Esophagus mucosa (tissue), 1 donor: ENCODE results near the gene F3. TPM values are rescaled to one million over a fixed set of nuclear protein-coding genes. Genes with fewer than 3 reads are reported as not detected.
"Not testable (repeated sequence)": the region's sequence is repeated elsewhere in the genome, so short reads cannot be mapped to it uniquely, and the experiment has no call there.

Experiments used
- ATAC-seq: fragments of 200-7000 bp; cut with Tn5 transposase; one replicate; pipeline ENCODE4 v1.9.1; 2020
- total RNA-seq: library from RNA; stranded (reverse); gene quantifications from one replicate; pipeline ENCODE4 v1.2.4, GENCODE V29; 2023
- donor health status: DM: yes; HTN: yes; CAD: no.

The F3 gene
- 18.4 TPM for total RNA-seq

DNA sequence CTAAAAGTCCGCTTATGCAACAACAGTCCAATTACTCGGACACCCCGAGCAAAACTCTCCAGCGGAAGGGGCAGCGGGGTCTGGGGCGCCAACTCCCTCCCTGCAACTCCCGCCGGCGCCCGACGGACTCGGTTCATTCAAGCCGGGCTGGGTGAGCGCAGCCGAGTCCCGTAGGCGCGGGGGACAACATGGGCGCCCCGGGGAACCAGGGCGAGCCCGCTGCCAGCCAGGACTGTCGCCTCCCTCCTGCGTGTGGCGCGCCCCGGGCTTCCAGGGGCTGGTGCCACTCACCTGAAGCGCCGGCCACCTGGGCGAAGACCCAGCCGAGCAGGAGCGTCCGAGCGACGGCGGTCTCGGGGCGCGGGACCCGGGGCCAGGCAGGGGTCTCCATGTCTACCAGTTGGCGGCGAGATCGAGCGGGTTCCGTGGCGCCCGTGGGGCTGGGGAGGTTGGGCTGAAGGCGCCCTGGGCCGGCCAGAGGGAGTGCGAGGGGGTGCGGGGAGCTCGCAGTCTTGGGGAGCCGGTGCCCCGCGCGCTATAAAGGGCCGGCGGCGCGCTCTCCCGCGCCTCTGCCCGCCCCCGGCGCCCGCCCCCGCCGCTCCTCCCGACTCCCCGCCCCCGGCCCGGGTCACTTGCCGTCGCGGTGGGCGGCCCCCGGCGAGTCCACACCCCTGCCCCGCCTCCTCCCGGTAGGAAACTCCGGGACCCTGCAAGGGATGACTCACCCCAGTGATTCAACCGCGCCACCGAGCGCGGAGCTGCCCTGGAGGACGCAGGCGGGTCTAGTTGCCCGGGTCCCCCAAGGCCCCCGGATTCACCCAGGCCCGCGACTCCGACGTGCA lies at the start of gene F3:
TSS of gene F3 (minus strand) at position 514 of the 842 bp plus-strand sequence. CDS start at position 391, 123 bp downstream.
- peak; percentile 94 for ATAC-seq

DNA sequence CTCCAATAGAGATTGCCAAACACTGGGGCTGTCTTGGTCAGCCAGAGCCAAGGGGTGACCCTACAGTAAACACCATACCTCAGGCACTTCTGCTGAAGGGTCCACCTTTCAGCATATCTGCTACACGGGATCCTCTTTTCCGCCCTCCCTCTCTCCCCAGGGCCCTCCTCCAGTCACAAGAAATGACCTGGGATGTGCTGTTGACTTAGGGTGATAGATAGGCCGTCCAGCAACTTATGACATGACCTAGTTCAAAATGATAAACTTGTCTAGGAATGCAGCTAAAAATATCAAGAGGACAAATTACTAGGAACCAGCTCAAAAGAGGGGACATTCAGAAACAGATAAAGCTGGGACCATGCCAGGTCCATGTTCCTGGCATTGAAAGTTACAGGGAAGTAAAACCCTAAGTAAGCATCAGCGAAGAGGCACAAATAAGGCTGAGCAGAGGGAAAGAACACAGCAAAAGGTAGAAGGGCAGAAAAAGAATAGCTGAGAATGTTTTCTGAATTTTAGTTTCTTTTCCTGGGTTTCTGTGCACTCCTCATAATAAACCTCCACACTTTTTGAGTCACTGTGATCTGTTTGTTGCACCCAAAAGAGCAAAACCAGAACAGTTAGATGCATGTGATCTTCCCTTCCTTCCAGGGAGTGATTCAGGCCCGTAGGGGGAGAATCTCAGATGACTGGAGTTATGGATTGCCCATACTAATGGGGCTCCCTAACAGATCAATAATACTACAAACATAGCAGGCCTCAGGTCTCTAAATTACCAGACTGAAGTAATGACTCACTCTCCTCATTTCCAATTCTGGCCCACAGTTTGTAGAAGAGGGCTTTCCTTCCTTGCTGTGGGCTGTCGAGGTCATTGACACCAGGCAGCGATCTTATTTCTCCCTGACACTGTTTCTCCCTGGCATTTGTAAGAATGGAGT lies 48.9 kb upstream of the F3 start:
- ATAC-seq, result no peak

DNA sequence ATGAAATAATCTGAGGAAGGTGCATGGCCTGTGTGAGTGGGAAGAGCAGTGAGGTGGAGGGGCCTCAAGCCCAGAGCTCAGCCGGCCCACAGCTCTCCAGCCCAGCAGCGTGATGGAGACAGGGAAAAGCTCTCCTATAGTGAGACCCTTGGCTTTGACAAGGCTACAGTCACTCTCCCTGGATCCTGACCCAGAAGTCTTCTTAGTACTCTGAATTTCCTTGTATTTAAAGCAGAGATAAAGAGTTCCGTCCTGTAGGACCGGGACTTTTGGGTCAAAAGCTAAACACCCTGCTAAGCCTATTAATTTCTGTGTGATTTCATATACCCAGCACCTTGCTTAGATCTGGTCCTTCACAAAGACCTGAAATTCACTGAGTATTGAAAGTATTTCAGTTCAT lies 48.2 kb upstream of the F3 start:
- no peak for ATAC-seq

DNA sequence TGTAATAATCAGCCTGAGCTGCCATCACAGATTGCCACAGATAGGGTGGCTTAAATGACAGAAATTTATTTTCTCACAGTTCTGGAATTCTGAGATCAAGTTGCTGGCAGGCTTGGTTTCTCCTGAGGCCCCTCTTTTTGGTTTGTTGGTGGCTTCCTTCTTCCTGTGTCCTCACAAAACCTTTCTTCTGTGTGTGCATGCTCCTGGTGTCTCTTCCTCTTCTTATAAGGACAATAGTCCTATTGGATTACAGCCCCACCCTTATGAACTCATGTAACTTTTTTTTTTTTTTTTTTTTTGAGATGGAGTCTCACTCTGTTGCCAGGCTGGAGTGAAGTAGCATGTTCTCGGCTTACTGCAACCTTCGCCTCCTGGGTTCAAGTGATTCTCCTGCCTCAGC lies 41.0 kb upstream of the F3 start:
- ATAC-seq, result no peak

DNA sequence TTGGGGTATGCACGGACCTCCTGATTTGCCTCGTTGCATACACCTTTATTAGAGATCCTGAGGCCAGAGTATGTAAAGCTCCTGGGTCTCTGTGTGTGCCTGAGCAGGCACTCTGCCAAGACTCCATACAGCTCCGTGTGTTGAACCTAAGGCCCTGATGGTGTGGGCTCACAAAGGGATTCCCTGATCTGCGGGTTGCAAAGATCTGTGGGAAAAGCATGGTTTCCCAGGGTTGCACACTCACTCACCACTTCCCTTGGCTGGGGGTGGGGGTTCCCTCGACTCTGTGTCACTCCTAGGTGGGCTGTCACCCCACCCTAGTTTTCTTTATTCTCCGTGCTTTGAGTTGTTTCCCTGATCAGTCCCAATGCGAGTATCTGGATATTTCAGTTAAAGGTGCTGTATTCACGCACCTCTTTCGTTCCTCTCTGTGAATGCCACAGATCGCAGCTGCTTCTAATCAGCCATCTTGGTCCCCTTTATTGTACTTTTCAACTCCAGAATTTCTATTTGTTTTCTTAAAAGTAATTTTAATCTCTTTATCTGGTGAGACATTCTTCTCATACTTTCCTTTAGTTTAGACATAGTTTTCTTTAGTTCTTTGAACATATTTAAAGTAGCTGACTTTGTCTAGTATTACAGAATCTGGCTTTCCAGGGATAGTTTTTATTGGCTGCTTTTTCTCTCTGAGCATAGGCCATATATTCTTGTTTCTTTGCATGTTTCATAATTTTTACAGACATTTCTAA lies 39.0 kb upstream of the F3 start:
- no peak for ATAC-seq

DNA sequence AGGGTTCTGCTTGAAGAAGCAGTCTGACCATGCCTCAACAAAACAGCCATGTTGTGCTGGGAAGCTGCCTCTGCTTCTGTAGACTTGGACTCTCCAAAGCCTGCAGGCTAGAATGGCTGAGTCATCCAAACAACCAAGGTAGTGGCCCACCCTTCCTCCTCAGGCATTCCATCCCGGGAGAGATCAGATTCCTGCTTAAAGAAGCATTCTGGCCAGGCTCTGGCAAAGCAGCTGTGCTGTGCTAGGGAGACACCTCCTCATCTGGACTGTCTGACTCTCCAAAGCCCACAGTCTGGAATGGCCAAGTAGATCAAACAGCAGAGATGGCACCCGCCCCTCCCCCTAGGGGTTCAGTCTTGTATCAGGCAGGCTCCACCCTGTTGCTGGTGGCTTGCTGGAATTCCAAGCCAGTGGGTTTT lies 38.3 kb upstream of the F3 start:
- peak; percentile 64 for ATAC-seq

DNA sequence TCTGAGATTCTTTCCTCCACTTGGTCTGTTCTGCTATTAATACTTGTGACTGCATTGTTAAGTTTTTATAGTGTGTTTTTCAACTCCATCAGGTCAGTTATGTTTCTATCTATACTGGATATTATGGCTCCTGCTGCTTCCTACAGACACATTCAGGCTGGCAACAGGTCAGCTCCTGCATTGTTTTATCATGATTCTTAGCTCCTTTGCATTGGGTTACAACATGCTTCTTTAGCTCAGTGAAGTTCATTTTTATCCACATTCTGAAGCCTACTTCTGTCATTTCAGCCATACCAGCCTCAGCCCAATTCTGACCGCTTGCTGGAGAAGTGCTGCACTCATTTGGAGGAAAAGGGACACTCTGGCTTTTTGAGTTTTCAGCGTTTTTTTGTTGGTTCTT lies 37.3 kb upstream of the F3 start:
- no peak for ATAC-seq

DNA sequence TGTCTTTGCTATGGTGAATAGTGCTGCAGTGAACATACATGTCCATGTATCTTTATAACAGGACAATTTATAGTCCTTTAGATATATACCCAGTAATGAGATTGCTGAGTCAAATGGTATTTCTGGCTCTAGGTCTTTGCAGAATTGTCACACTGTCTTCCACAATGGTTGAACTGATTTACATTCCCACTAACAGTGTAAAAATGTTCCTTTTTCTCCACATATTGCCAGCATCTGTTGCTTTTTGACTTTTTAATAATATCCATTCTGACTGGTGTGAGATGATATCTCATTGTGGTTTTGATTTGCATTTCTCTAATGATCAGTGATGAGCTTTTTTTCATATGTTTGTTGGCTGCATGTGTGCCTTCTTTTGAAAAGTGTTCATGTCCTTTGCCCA lies 32.4 kb upstream of the F3 start:
- not testable (repeated sequence) for ATAC-seq

DNA sequence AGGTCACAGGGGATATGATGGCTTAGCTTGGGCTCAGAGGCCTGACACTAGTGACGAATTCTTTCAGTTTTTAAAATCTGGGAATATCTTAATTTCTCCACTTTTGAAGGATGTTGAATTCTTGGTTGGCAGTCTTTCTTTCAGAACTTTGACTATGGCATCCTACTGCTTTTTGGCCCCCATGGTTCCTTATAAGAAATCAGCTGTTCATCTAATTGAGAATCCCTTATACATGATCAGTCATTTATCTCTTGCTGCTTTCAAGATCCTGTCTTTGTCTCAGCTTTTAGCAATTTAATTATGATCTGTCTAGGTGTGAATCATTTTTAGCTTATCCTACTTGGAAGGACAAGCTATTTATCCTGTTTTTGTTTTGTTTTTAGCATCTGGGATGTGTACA lies 31.2 kb upstream of the F3 start:
- ATAC-seq, result no peak

DNA sequence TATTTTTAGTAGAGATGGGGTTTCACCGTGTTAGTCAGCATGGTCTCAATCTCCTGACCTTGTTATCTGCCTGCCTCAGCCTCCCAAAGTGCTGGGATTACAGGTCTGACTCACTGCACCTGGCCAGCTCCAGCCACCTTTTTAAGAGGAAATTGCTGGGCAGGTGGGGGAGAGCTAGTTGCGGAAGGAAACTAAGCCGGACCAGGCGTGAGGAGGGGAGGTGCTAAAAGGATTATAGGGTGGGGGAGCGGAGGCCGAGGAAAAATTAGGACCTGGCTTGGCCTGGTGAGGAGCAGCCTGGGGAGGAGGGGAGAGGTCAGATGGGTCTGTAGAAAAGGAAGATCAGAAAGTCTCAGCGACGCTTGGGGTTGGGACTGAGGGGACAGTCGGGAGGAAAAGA lies 29.4 kb upstream of the F3 start:
- ATAC-seq, result not testable (repeated sequence)

DNA sequence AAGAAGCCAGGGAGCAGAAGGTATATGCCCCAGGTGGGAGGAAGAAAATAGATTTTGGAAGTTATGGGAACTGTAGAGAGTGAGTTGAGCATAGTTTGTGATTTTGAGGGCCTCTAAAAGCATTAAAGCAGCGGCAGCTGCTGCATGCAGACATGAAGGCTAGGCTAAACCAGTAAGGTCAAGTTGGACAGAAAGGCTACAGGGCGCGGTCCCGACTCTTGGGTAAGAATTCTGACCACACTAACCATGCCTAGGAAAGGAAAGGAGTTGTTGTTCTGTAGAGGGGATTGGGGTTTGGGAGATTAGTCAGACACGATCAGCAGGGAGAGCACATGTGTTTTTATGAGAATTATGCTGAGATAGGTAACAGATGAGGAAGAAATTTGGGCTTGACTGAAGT lies 27.2 kb upstream of the F3 start:
- not testable (repeated sequence) for ATAC-seq

DNA sequence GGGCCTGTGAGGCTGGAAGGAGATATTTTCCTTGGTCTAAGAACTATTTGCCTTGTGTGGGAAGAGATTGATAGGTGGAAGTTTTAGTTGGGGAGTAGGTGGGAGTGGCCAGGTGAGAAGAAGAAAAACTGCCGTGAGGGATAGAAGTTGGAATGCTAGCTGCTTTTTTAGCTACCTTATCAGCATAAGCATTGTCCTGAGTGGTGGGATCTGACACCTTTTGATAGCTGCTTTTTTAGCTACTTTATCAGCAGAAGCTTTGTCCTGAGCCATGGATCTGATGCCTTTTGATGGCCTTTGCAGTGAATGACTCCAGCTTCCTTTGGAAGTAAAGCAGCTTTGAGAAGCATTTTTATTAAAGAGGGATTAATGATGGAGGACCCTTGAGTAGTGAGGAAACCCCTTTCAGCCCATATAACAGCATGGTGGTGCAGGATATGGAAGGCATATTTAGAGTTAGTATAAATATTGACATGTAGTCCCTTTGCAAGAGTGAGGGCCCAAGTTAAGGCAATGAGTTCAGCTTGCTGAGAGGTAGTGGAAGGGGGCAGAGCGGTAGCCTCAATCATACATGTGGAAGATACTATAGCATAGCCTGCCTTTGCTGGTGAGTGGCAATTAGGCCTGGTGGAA lies 26.5 kb upstream of the F3 start:
- ATAC-seq, result not testable (repeated sequence)

DNA sequence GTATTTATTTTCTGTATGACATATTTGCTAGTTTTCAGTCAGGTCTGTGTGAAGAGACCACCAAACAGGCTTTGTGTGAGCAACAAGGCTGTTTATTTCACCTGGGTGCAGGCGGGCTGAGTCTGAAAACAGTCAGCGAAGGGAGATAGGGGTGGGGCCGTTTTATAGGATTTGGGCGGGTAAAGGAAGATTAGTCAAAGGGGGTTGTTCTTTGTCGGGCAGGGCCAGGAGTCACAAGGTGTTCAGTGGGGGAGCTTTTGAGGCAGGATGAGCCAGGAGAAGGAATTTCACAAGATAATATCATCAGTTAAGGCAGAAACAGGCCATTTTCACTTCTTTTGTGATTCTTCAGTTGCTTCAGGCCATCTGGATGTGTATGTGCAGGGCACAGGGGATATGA lies 24.9 kb upstream of the F3 start:
- not testable (repeated sequence) for ATAC-seq

DNA sequence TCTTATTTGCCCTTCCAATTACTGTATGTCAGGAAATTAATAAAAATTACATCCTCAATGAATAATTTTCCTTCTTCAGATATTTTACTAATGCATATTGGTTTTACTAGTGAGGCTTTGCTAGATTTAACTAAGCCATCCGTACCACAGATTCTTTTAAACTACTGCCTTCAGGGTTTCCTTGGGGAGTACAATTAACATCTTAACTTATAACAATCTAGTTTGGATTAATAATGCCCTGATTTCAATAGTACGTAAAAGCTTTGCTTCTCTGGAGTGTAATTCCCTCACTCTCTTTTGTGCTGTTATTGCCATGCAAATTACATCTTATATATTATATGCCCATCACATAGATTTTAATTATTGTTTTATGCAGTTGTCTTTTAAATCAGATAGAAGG lies 24.3 kb upstream of the F3 start:
- ATAC-seq, result no peak

DNA sequence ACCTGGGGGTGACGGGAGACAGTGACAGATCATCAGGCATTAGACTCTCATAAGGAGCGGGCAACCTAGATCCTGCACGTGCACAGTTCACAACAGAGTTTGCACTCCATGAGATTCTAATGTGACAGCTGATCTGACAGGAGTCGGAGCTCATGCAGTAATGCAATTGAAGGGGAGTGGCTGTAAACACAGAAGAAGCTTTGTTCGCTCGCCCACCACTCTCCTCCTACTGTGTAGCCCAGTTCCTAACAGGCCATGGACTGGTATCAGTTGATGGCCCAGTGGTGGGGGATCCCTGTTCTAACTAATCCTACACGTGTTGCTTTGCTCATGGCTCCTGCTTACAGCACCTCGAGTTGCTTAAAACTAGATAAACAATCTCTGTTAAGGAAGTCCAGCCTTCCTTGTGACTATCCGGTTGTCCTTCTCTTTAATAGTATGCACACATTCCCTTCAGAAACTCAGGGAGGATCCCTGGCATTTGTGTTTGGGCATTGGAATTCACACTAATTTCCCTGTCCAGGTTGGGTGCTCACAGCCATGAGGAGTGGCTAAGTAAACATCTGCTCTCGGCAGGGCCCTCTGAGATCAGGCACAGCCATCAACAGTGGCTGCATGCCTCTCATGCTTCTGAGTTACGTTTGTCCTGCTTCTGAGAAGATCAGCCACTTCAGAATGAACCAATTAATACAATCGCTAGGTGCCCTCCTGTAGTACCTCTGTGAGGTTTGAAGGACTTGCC lies 21.1 kb upstream of the F3 start:
- peak; percentile 33 for ATAC-seq

DNA sequence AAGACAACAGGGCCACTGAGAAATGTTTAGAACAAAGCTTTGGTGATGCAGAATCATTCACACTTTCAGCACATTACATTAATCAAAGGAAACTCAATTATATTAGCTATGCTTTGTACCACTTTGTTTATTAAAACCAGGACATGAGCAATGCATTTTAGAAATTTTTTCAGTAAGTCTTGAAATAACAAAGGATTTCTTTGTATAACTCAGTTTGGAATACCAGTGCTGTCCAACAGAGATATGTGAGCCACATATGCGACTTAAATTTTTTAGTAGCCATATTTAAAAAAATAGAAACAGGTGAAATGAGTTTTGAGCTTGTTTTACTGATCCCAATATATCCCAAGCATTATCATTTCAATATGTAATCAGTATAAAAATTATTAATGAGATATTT lies 18.8 kb upstream of the F3 start:
- ATAC-seq, result no peak

DNA sequence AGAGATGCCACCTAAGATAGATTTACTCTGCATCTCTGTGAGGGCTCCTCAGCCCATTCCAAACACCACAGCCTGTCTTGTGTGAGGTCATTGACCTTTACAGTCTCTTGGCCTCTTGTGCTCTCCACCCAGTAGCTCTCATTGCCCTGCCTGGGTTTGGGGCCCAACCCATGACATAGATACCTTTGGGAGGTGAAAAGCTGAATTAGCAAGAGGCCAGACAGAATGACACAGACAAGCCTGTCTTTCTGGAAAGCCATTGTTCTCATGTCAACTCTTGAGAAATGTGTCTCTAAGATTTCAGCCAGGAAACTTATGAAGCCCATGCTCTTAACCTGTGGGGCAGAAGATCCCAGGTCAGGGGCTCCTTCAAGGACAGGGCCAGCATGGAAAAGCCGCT lies 18.4 kb upstream of the F3 start:
- ATAC-seq, result peak; percentile 89

DNA sequence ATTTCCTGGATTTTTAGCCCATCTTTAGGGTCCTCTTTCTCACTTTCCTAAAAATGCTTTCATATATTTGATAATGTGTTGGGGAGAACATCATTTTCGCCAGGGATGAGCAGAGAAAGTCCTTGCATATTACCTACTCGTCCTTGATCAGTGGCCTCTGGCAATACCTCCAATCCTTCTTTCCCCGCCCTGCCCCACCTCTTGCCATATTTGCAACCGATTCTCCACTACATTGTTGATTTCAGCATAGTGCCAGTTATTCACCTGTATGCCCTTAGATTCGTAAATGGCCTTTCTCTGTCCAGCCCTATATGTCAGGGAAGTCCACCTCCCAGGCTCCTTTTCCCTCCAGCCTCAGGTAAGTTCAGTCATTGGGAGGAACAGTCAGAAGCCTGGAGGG lies 13.5 kb upstream of the F3 start:
- ATAC-seq, result no peak

DNA sequence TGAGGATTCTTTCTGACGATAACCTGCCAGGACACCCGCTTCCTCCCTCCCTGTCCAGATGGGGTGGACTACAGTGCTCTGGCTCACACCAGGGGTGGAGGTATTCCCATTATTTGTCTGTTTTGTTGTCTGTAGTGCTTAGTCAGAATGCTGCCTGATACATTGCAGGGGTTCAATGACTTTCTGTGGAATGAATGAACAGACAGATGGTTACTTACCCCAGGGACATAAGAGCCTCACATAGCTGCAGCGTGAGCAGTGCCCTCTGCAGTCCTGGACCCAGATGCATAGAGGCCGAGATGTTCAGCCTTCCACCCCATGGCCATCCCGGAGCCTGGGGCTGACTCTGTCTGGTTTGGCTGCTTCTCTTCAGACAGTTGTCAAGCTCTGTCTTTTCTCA lies 13.0 kb upstream of the F3 start:
- no peak for ATAC-seq

DNA sequence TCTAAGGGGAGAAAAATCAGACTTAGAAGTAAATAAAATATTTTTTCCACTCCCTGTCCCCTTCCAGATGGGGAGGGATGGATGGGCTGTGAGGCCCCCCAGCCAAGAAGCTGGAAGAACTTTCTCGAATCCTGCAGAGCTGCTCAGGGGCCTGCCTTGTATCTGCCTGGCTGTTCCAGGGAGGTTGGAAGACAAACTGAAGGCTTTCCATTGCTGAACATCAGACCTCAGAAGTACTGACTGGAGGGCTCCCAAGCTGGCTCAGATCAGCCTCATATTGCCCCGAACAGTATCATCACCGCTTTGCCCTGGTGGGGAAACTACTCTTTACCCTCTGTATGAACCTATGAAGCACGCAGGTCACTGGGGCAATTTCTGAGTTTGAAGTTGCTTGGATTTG lies 12.4 kb upstream of the F3 start:
- ATAC-seq, result no peak

DNA sequence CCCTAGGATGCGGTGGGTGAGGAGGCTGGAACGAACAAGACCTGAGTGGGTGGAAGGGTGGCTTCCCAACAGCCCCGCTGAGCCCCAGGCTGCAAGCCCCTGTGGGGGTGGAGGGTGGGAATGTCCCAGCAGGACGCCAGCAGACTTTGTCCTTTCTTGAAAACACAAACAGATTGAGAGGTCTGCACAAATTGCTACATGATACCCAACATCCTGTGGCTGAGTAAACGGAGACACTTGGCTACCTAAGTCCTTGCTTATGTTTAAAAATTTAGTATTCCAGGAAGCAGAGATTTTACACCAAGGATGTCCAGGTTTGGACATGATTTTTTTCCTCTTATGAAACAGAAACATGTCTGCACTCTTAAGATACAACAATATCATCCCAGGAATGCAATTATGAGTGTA lies 11.8 kb upstream of the F3 start:
- ATAC-seq, result no peak
